ENCODE results near the gene SP2.
A peak's percentile ranks its signal among the peaks of the same experiment; 100 is the strongest.

Gene SP2

GRCh38 chr17:47953909-47954308 is 57.9 kb downstream of the SP2 start:
- DNase-seq = no peak

- DNase-seq = no peak
Observed at GRCh38 chr17:47955497-47956461, 59.7 kb downstream of the SP2 start.

- no peak for DNase-seq
Observed at GRCh38 chr17:47956791-47957590, 61.0 kb downstream of the SP2 start.

GRCh38 chr17:47957591-47958490 is 61.8 kb downstream of the SP2 start, which contains the start of gene PRR15L:
PRR15L (minus strand) TSS chr17:47957883; CDS start chr17:47953234, 4,649 bp downstream.
- DNase-seq = no peak

DNA sequence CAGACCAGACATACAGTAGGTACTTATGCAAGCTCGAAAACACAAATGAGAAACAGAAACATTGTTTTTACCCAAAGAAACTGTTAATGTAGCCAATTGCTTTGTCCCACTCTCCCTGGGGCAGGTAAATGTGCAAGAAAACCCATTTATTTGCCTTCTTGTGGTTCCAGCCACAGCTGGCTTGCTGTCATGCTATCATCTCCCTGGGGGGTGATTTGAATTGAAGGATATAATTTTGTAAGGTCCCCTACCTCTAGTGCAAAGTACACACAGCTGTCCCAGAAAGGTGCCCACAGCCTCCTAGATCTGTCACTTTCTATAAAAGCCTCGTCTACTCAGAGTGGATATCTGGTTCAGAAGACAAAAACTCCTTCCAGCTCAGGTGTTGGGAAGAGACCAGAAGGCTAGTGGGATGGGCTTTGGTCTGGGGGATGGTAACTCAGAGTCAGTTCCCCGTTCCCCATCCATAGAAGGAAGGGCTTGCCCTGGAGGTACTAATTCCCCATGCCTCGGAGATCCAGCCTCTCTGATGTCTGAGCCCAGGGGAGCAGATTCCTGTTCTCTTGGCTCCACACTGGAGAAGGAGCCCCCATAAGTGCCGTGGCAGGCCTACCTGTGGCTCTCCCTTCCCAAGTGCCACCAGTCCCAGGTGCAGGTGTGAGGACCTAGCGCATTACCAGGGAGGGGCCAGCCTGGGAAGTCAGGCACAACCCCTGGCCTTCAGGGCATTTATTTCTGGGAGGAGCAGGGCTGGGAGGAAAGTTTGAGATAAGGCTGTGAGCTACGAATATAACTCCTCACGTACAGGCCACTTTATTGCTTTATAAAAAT is 64.0 kb downstream of the SP2 start:
- no peak for DNase-seq

DNA sequence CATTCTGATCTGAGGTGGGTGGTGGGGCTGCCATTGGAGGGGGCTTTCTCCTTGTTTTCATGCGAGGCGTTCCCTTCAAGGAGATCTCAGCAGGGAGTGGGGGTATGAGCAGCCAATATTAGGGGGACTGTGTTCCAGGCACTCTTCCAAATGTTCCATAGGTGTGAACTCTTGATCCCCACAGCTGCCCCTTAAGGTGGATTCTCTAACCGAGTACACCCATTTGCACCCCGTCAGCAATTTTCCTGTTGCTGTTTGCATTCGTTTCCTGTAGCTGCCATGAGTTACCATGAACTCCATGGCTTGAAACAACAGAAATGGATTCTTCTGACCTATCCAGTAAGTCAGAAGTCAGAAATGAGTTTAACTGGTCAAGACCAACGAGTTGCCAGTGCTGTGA is 65.4 kb downstream of the SP2 start:
- DNase-seq = no peak

DNA sequence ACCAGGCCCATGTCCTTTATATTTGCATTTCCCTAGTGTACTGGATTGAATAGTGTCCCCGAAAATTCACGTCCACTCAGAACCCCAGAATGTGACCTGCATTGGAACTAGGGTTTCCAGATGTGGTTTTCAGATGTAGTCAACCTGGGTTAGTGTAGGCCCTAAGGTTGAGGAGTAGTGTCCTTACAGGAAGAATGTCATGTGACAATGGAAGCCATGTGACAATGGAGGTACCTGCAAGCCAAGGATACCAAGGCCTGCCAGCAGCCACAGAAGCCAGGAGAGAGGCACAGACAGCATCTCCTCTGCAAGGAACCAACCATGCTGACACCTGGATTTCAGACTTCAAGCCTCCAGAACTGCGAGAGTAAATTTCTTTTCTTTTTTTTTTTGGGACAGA is 66.9 kb downstream of the SP2 start:
- DNase-seq = no peak

- DNase-seq = no peak
Observed at GRCh38 chr17:47964856-47965255, 68.8 kb downstream of the SP2 start.

GRCh38 chr17:47966079-47966519 is 70.1 kb downstream of the SP2 start:
- DNase-seq = no peak

DNA sequence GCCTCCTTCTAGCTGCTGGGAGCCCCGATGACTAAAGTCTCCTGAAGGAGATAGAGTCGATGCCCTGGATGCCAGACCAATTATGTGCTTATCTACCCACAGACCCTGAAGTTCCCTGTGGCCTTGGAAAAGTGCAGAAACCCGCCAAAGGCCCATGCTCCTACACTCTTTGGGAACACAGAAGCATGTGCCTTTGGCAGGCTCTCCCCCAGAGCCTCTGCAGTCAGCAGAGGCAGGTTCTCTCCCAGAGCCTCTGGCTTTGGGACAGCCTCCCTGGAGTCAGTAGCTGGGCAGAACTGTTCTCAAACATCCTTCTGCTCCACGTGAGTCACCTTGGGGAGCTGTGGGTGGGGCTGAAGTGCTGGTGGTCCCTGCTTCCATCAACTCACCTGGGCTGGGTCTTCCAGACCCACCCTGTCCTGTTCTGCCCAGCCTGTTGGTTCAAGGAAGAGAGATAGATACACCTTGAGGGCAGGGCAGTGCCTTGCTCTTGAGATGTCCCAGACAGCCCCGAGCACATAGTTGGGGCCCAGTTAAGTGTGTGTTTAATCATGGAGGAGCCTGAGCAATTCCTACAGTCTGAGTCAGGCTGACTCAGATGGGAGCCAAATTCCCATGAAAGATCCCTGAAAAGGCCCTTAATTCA is 71.7 kb downstream of the SP2 start:
- no peak for DNase-seq

DNA sequence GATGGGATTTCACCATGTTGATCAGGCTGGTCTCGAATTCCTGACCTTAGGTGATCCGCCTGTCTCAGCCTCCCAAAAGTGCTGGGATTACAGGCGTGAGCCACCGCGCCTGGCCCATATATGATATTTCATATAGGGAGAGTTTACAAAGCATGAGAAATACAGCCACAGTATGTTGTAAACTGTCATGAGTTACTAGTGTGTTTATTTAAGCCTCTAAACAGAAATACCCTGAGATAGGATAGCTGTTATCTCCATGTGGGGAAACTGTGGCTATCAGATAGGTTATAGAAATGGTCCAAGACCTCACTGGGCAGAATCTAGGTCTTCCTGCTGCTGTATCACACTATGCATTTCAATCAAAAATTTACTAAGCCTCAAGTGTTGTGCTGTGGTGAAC is 72.8 kb downstream of the SP2 start:
- no peak for DNase-seq

DNA sequence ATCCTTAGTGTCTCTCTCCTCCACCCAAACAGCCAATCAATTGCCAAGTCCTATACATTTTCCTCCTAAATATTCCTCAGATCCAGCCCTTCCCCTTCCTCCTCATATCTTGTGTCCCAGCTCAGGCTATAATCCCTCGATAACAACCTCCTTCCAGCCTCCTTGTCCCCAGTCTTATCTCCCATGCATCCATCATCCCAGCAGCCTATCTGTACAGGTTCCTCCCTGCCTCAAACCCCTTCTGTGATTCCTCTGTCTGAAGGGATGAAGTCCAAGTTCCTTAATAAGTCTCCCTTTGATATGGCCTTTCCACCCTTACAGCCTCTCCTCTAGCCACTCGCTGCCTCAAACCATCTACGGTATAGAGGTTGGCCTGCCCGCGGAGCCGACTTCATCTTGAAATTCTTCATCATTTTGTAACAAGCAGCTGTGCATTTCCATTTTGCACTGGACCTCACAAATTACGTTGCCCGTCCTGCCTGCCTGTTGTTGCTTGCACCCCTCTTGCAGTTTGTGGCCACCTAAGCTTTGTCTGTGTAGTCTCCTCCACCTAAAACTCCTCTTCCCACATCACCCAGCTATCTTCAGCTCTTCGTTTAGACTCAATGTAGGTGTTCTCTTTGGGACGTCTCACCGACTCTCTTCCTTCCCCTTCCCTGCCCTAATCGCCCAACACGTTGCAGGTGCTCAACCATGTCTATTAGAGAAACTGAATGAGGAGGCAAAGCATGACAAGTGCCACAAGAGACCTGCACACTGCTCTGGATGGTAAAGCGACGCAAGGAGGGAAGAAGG is 74.1 kb downstream of the SP2 start:
- DNase-seq = no peak

DNA sequence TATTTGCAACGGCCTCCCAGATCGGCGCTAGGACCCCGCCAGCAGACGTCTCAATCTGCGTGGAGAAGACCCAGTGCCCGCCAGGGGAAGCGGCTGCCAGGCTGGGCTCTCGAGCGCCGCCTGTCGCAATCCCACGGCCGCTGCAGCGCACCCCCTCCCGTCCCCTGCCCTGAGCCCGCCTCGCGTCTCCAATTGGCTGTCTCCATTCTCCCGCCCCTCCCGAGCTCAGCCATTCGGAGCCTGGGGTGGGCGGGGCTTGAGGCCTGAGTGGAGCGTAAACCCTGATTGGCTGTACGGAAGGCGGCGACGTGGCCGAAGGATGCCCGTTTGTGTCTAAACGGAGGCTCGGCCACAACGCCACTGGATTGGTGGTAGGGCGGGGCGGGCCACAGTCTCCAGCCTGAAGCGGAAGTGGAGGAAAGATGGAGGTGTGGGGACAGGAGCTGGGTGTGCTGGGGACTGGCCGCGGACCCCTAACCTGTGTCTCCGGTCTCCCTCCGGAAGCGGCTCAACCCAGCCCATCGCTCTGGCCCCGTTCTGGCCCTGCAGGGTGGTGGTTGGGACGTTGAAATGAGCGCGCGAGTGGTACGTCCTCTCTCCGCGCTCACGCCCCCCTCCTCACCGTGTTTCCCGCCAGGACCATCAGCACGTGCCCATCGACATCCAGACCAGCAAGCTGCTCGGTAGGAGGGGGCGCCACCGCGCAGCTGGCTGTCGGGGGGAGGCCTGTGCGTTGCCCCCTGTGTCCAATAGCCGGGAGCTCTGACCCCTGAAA is 74.9 kb downstream of the SP2 start, which contains the start of gene CDK5RAP3:
Gene CDK5RAP3, plus strand, starts transcription at position 389 of the 775 bp plus-strand sequence. Its CDS starts 34 bp downstream, at position 423.
- peak; percentile 98 for DNase-seq

DNA sequence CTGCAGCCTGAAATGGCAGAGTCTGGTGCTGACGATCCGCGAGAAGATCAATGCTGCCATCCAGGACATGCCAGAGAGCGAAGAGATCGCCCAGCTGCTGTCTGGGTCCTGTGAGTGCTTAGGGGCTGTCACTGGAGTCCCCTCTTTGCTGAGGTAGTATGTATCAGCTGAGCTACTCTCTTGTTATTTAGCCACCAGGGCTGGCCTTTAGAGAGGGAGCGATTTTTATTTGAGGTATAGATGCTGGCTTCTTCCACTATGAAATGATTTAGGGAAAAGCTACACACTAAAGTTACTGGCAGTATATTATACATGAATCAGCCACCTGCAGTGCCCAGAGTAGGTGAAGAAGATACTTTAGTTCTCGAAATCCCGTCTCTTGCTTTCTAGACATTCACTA is 77.5 kb downstream of the SP2 start:
- DNase-seq = no peak

GRCh38 chr17:47975189-47975822 is 79.3 kb downstream of the SP2 start:
- no peak for DNase-seq

- DNase-seq = no peak
Observed at GRCh38 chr17:47975823-47976205, 79.8 kb downstream of the SP2 start.

- DNase-seq = peak; percentile 25
Observed at GRCh38 chr17:47978324-47978723, 82.3 kb downstream of the SP2 start.
